Neural cell (in vitro differentiated cells): ENCODE results near the gene RAC2.

Experiments
- EP300 ChIP-seq: fragments of 450-650 bp; conservative IDR thresholded peaks from 2 replicates; pipeline ENCODE4 v1.6.1; 2014; ENCODE audit warnings: antibody characterized with exemption, mild to moderate bottlenecking, moderate library complexity; ENCODE audit not compliant: poor library complexity, severe bottlenecking
- POLR2AphosphoS5 ChIP-seq: IDR thresholded peaks from 2 replicates; pipeline ENCODE4 v1.6.1; 2012
- RAD21 ChIP-seq: fragments of 450-650 bp; conservative IDR thresholded peaks from 2 replicates; pipeline ENCODE4 v1.6.1; 2014; ENCODE audit warnings: antibody characterized with exemption, mild to moderate bottlenecking, moderate library complexity
- SMC3 ChIP-seq: fragments of 450-650 bp; conservative IDR thresholded peaks from 2 replicates; pipeline ENCODE4 v1.6.1; 2014; ENCODE audit warnings: antibody characterized with exemption, mild to moderate bottlenecking, moderate library complexity; ENCODE audit not compliant: poor library complexity
- TAF1 ChIP-seq: IDR thresholded peaks from 2 replicates; pipeline ENCODE4 v1.6.1; 2012; ENCODE audit warnings: low read depth
- TF ChIP-seq, protein P1 (sequence below): fragments of 450-650 bp; IDR thresholded peaks from 2 replicates; pipeline ENCODE4 v1.5.1; 2014; ENCODE audit warnings: antibody characterized with exemption, mild to moderate bottlenecking, moderate library complexity; ENCODE audit not compliant: poor library complexity, severe bottlenecking

DNA sequence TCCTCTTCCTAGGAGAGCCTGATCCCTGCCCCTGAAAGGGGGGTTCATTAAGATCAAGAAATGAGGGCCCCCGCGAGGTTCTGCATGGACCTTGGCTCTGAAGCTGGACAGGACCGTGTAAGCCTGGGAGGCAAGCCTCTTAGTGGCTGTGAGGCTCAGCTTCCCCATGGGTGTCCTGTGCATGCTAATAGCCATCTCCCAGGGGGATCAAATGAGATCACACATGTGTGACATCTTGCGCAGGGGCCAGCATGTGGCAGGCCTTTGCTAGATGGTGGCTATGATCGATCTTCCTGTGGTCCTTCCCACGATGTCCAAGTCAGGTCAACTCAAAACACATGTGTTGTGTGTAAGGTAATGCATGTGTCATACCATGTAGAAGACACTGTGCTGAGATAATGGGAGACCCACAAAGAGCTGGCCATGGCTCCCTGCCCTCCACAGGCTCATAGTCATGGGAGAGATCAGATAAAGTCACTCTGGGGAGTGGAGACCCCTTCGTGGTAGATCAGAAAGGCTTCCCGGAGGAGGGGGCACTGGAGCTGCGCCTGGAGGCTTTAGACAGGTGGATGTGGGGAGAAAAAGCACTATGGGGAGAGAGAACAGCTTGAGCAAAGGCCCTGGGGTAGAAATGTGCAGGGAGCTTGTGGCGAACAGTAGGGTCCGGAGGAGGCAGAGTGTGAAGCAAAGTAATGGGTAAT is 3.7 kb downstream of the RAC2 start:
- TF ChIP-seq, protein P1, sequence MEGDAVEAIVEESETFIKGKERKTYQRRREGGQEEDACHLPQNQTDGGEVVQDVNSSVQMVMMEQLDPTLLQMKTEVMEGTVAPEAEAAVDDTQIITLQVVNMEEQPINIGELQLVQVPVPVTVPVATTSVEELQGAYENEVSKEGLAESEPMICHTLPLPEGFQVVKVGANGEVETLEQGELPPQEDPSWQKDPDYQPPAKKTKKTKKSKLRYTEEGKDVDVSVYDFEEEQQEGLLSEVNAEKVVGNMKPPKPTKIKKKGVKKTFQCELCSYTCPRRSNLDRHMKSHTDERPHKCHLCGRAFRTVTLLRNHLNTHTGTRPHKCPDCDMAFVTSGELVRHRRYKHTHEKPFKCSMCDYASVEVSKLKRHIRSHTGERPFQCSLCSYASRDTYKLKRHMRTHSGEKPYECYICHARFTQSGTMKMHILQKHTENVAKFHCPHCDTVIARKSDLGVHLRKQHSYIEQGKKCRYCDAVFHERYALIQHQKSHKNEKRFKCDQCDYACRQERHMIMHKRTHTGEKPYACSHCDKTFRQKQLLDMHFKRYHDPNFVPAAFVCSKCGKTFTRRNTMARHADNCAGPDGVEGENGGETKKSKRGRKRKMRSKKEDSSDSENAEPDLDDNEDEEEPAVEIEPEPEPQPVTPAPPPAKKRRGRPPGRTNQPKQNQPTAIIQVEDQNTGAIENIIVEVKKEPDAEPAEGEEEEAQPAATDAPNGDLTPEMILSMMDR: no peak
- TF ChIP-seq TAF1 (no peak), RAD21 (no peak), POLR2AphosphoS5 (no peak), EP300 (no peak), SMC3 (no peak)
